GM15510 (cell line): Measurements from ENCODE around the gene HYOU1.

Experiments
- POLR2A ChIP-seq: IDR thresholded peaks from 3 replicates; pipeline ENCODE4 v1.6.1; 2011; ENCODE audit warnings: borderline replicate concordance; ENCODE audit not compliant: insufficient read length; ENCODE audit errors: extremely low read depth

HYOU1 gene

GRCh38 chr11:119057000-119057769 is at the start of gene HYOU1:
Gene HYOU1 (minus strand): TSS chr11:119057205. CDS start chr11:119056160, 1,045 bp downstream.
- TF ChIP-seq POLR2A, result peak; percentile 73

- no peak for TF ChIP-seq POLR2A
Measured at GRCh38 chr11:119103793-119104192, 46.8 kb upstream of the HYOU1 start.

- no peak for TF ChIP-seq POLR2A
Measured at GRCh38 chr11:119101759-119102423, 44.9 kb upstream of the HYOU1 start, which contains the start of gene DPAGT1. Gene DPAGT1 (minus strand): TSS chr11:119101853. CDS start chr11:119101655, 198 bp downstream.

GRCh38 chr11:119100994-119101758 is 44.2 kb upstream of the HYOU1 start:
- TF ChIP-seq POLR2A, result no peak

GRCh38 chr11:119100246-119100970 is 43.4 kb upstream of the HYOU1 start:
- TF ChIP-seq POLR2A, result no peak

- TF ChIP-seq POLR2A, result no peak
Measured at GRCh38 chr11:119099711-119100110, 42.7 kb upstream of the HYOU1 start.

- TF ChIP-seq POLR2A, result peak; percentile 100
Measured at GRCh38 chr11:119095066-119095880, 38.3 kb upstream of the HYOU1 start.

GRCh38 chr11:119094816-119095065 is 37.7 kb upstream of the HYOU1 start:
- no peak for TF ChIP-seq POLR2A

GRCh38 chr11:119093942-119094815 is 37.2 kb upstream of the HYOU1 start:
- TF ChIP-seq POLR2A, result no peak

GRCh38 chr11:119092880-119093842 is 36.2 kb upstream of the HYOU1 start:
- TF ChIP-seq POLR2A, result peak; percentile 38

GRCh38 chr11:119091966-119092879 is 35.2 kb upstream of the HYOU1 start:
- no peak for TF ChIP-seq POLR2A

- no peak for TF ChIP-seq POLR2A
Measured at GRCh38 chr11:119091178-119091577, 34.2 kb upstream of the HYOU1 start.

GRCh38 chr11:119089319-119089718 is 32.3 kb upstream of the HYOU1 start:
- no peak for TF ChIP-seq POLR2A
